ENCODE measurements around the gene PLAC8L1. TPM values are rescaled to one million over a fixed set of nuclear protein-coding genes. Genes with fewer than 3 reads are reported as not detected.

PLAC8L1 gene
- total RNA-seq, 1 donor from 2014 or later, result not detected

DNA sequence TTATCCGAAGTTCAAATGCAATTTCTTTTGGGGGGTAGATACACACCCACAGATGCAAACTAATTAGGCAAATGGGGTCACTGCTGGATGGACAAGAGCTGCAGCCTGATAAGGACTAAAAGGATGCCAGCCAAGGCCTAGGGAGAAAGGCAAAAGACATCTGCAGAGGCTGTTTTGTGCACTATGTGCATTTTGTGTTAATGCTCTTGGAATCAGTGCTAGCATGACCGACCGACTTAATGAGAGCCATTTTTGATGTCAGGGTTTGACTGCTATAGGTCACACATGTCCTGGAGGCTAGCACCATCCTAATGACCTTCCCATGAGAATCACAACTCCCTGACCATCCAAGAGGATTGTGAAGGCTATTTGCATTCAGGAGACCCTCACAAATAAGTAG lies 34.6 kb downstream of the PLAC8L1 start:
- Histone ChIP-seq H3K9ac (ENCODE audit: low read depth in 1 of 3, low read length in 3 of 3) (no peak overlapping the region), H3K9me3 (ENCODE audit: control insufficient read depth in 3 of 3, low read length in 3 of 3) (no peaks in the 10 kb centered on the region), H3K27ac (ENCODE audit: low read depth, low read length) (no peak overlapping the region), H3K36me3 (ENCODE audit: control insufficient read depth in 3 of 3, insufficient read depth in 3 of 3, low read length in 3 of 3) (peaks cover 0 to 2% (median 0%) of the 10 kb centered on the region in 3 donors), H3K4me3 (ENCODE audit: low read length in 3 of 3) (no peak overlapping the region), H3K4me1 (ENCODE audit: control insufficient read depth in 3 of 3, insufficient read depth in 3 of 3, low read length in 3 of 3) (peaks cover 2 to 11% (median 5%) of the 10 kb centered on the region in 3 donors), H3K27me3 (ENCODE audit: control insufficient read depth in 3 of 3, insufficient read depth in 3 of 3, low read length in 3 of 3) (no peaks in the 10 kb centered on the region)

DNA sequence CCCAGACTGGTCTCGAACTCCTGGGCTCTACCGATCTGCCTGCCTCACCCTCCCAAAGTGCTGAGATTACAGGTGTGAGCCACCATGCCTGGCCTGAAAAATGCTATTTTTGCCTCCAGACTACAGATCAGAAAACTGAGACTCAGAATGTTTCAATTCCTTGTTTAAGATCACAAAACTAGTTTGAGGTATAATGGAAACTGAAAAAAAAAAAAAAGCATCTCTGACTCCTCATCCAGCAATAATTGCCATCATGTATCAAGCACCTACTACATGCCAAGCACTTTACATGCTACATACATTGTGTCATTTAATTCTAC lies 35.6 kb downstream of the PLAC8L1 start:
- Histone ChIP-seq H3K9me3 (ENCODE audit: control insufficient read depth in 3 of 3, low read length in 3 of 3) (no peaks in the 10 kb centered on the region), H3K27me3 (ENCODE audit: control insufficient read depth in 3 of 3, insufficient read depth in 3 of 3, low read length in 3 of 3) (no peaks in the 10 kb centered on the region), H3K9ac (ENCODE audit: low read depth in 1 of 3, low read length in 3 of 3) (no peak overlapping the region), H3K27ac (ENCODE audit: low read depth, low read length) (no peak overlapping the region), H3K4me1 (ENCODE audit: control insufficient read depth in 3 of 3, insufficient read depth in 3 of 3, low read length in 3 of 3) (peaks cover 2 to 11% (median 5%) of the 10 kb centered on the region in 3 donors), H3K4me3 (ENCODE audit: low read length in 3 of 3) (no peak overlapping the region), H3K36me3 (ENCODE audit: control insufficient read depth in 3 of 3, insufficient read depth in 3 of 3, low read length in 3 of 3) (peaks cover 0 to 4% (median 0%) of the 10 kb centered on the region in 3 donors)

DNA sequence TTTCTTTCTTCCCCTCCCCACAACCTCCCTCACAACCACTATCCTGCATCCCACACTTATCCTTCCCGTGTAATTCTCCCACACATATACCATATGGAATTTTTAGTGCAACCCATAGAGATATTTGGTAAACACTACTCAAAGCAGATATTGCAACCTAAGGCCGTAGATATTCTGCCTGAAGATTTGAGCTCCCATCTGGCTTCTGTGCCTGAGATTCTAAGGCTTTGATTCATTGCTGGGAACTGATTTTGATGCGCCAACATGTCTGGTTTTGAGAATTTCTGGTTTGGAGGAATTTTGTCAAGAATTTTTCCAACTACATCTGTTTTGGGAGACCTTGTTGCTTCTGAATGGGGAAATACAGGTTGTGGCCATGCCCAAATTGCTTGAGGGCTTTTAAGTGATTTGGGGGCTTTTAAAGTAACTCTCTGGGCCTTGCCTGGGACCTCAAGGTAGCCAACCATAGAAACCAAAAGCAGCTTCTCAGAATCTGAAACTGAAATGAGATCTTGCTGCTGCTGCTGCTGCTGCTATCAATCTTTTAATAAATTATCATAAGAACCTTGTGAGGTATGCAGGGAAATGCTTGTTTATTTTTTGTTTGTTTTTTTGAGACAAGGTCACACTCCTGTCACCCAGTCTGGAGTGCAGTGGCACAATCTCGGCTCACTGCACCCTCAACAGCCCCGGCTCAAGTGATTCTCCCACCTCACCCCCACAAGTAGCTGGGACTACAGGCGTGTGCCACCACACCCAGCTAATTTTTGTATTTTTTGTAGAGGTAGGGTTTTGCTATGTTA lies 36.2 kb downstream of the PLAC8L1 start:
- H3K27ac ChIP-seq (ENCODE audit: low read depth, low read length), result no peak overlapping the region
- H3K36me3 ChIP-seq (ENCODE audit: control insufficient read depth in 3 of 3, insufficient read depth in 3 of 3, low read length in 3 of 3), result peaks cover 0 to 4% (median 0%) of the 10 kb centered on the region in 3 donors
- no peak overlapping the region for H3K4me3 ChIP-seq (ENCODE audit: low read length in 3 of 3)
- peaks cover 2 to 11% (median 5%) of the 10 kb centered on the region in 3 donors for H3K4me1 ChIP-seq (ENCODE audit: control insufficient read depth in 3 of 3, insufficient read depth in 3 of 3, low read length in 3 of 3)
- no peak overlapping the region for H3K9ac ChIP-seq (ENCODE audit: low read depth in 1 of 3, low read length in 3 of 3)
- H3K27me3 ChIP-seq (ENCODE audit: control insufficient read depth in 3 of 3, insufficient read depth in 3 of 3, low read length in 3 of 3), result no peaks in the 10 kb centered on the region
- no peaks in the 10 kb centered on the region for H3K9me3 ChIP-seq (ENCODE audit: control insufficient read depth in 3 of 3, low read length in 3 of 3)

DNA sequence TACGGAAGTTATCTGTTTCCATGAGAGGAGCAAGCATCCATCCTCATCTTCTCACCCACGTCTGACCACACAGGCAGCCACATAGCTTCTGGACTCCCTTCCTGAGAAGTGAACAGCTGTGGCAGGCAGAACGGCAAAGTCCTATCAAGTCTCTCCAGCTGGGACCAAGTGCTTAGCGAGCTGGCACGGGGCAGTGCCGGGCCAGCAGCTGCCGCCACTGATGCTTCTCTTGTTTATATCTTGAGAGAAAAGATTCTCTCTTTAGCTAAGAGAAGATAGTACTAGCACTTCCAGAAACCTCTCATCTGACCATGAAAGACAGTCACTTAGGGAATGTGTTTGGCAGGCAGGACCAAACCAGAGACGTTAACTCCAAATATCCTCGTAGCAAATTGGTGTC lies 37.2 kb downstream of the PLAC8L1 start:
- Histone ChIP-seq H3K4me1 (ENCODE audit: control insufficient read depth in 3 of 3, insufficient read depth in 3 of 3, low read length in 3 of 3) (peaks cover 2 to 11% (median 5%) of the 10 kb centered on the region in 3 donors), H3K4me3 (ENCODE audit: low read length in 3 of 3) (no peak overlapping the region), H3K9ac (ENCODE audit: low read depth in 1 of 3, low read length in 3 of 3) (no peak overlapping the region), H3K27ac (ENCODE audit: low read depth, low read length) (peak overlapping the region; percentile 9), H3K9me3 (ENCODE audit: control insufficient read depth in 3 of 3, low read length in 3 of 3) (no peaks in the 10 kb centered on the region), H3K36me3 (ENCODE audit: control insufficient read depth in 3 of 3, insufficient read depth in 3 of 3, low read length in 3 of 3) (peaks cover 0 to 4% (median 0%) of the 10 kb centered on the region in 3 donors), H3K27me3 (ENCODE audit: control insufficient read depth in 3 of 3, insufficient read depth in 3 of 3, low read length in 3 of 3) (no peaks in the 10 kb centered on the region)

DNA sequence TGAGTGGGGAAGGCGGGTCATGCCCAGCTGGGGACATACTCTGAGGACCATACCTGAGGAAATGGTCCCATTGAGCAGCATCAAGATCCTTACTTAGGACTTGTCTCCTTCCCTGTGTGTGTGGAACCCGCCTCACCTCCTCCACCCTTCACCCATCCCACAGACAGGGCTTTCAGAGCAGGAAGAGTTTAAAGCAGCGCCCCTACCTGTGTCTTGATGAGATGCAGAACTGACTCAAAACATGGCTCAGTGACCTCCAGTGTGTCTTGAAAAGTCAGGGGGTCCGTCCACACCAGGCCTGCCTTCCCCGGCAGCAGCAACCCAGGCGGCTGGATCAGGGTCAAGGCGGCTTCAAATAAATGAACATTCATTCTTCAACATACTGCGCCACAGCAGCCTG lies 38.4 kb downstream of the PLAC8L1 start:
- Histone ChIP-seq H3K36me3 (ENCODE audit: control insufficient read depth in 3 of 3, insufficient read depth in 3 of 3, low read length in 3 of 3) (peaks cover 6 to 9% (median 9%) of the 10 kb centered on the region in 3 donors), H3K4me3 (ENCODE audit: low read length in 3 of 3) (no peak overlapping the region), H3K27ac (ENCODE audit: low read depth, low read length) (no peak overlapping the region), H3K27me3 (ENCODE audit: control insufficient read depth in 3 of 3, insufficient read depth in 3 of 3, low read length in 3 of 3) (no peaks in the 10 kb centered on the region), H3K9ac (ENCODE audit: low read depth in 1 of 3, low read length in 3 of 3) (no peak overlapping the region), H3K9me3 (ENCODE audit: control insufficient read depth in 3 of 3, low read length in 3 of 3) (no peaks in the 10 kb centered on the region), H3K4me1 (ENCODE audit: control insufficient read depth in 3 of 3, insufficient read depth in 3 of 3, low read length in 3 of 3) (peaks cover 2 to 11% (median 5%) of the 10 kb centered on the region in 3 donors)

DNA sequence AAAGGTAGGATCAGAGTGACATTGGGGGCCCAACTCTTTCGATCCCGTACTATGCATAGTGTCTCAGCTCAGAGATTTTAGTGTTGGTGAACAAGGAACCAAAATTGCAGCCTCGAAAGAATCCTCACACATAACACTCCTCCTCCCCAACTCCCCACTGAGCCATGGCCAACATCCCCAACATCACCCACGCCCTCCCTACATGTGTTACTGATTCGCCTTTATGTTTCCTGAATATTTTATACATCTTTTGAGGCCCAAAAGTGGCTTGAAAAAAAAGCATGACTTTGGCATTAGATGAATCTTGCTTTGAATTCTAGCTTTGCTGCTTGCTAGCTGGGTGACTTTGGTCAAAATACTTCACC lies 45.2 kb downstream of the PLAC8L1 start:
- Histone ChIP-seq H3K27me3 (ENCODE audit: control insufficient read depth in 3 of 3, insufficient read depth in 3 of 3, low read length in 3 of 3) (no peaks in the 10 kb centered on the region), H3K4me3 (ENCODE audit: low read length in 3 of 3) (no peak overlapping the region), H3K4me1 (ENCODE audit: control insufficient read depth in 3 of 3, insufficient read depth in 3 of 3, low read length in 3 of 3) (no peaks in the 10 kb centered on the region), H3K9ac (ENCODE audit: low read depth in 1 of 3, low read length in 3 of 3) (no peak overlapping the region), H3K27ac (ENCODE audit: low read depth, low read length) (no peak overlapping the region), H3K36me3 (ENCODE audit: control insufficient read depth in 3 of 3, insufficient read depth in 3 of 3, low read length in 3 of 3) (peaks cover 9 to 37% (median 26%) of the 10 kb centered on the region in 3 donors), H3K9me3 (ENCODE audit: control insufficient read depth in 3 of 3, low read length in 3 of 3) (no peaks in the 10 kb centered on the region)

DNA sequence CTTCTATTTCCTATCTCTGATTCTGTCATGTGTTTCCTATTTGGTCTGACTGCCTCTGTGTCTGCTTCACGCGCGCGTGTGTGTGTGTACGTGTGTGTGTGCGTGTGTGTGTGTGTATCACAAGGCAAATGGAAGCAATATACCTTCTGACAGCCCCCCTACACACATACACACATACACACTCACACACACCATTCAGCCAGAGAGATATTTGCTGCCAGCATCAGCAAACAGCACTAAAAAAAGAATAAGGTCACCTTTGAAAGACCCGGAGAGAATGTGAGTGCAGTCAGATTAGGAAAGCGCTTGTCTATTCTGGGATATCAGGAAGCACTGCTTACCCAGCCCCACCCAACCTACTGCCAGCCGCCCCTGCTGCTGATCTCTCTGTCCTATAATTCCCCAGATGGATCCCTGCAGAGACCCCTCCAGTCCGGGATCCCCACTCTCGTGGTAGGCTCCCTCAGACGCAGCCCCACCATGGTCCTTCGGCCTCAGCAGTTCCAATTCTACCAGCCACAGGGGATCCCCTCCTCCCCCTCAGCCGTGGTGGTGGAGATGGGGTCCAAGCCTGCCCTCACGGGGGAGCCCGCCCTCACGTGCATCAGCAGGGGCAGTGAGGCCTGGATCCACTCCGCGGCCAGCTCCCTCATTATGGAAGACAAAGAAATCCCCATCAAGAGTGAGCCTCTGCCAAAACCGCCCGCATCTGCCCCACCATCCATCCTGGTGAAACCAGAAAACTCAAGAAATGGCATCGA lies 45.7 kb downstream of the PLAC8L1 start:
- no peak overlapping the region for H3K9ac ChIP-seq (ENCODE audit: low read depth in 1 of 3, low read length in 3 of 3)
- peak overlapping the region in 1 of 3 donors; percentile 12 for H3K4me3 ChIP-seq (ENCODE audit: low read length in 3 of 3)
- no peaks in the 10 kb centered on the region for H3K27me3 ChIP-seq (ENCODE audit: control insufficient read depth in 3 of 3, insufficient read depth in 3 of 3, low read length in 3 of 3)
- H3K27ac ChIP-seq (ENCODE audit: low read depth, low read length), result peak overlapping the region; percentile 21
- no peaks in the 10 kb centered on the region for H3K9me3 ChIP-seq (ENCODE audit: control insufficient read depth in 3 of 3, low read length in 3 of 3)
- H3K4me1 ChIP-seq (ENCODE audit: control insufficient read depth in 3 of 3, insufficient read depth in 3 of 3, low read length in 3 of 3), result no peaks in the 10 kb centered on the region
- H3K36me3 ChIP-seq (ENCODE audit: control insufficient read depth in 3 of 3, insufficient read depth in 3 of 3, low read length in 3 of 3), result peaks cover 9 to 37% (median 26%) of the 10 kb centered on the region in 3 donors

DNA sequence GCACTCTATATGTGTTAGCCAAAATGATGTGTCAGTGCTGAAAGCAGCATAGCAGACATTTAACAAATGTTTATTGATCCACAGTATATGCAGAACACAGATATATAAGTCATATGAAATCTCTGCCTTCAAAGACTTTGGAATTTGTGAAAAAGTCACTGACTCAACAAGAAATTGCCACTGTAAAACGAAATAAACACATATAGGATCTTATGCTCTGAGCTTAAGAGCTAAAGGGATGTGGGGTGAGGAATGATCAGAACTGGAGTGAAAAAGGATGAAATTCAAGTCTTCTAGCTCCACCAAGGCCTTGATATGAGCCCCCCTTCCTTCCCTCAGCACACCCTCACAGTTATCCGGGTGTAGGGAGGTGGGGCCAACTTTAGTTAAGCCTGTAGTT lies 49.9 kb downstream of the PLAC8L1 start:
- Histone ChIP-seq H3K27me3 (ENCODE audit: control insufficient read depth in 3 of 3, insufficient read depth in 3 of 3, low read length in 3 of 3) (no peaks in the 10 kb centered on the region), H3K9me3 (ENCODE audit: control insufficient read depth in 3 of 3, low read length in 3 of 3) (no peaks in the 10 kb centered on the region)

DNA sequence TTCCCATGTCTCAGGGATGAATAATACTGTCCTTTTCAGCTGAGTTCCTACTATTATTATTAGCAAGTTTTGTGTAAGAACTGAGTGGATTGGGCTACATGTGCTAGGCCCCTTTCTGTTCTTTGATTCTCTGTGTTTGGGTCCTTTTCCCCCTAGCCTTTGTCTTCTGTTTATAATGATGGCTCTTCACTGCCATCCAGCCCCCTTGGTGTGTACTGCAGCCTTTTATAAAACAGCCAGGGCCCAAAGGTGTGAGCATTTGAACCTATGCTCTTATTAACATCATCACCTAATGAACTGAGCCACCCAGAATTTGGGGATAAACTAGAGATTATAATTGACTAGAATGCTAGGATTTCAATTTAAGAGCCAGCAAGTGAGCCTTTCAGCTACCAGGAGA lies 52.6 kb downstream of the PLAC8L1 start:
- Histone ChIP-seq H3K9me3 (ENCODE audit: control insufficient read depth in 3 of 3, low read length in 3 of 3) (no peaks in the 10 kb centered on the region), H3K27me3 (ENCODE audit: control insufficient read depth in 3 of 3, insufficient read depth in 3 of 3, low read length in 3 of 3) (no peaks in the 10 kb centered on the region), H3K9ac (ENCODE audit: low read depth in 1 of 3, low read length in 3 of 3) (no peak overlapping the region), H3K4me1 (ENCODE audit: control insufficient read depth in 3 of 3, insufficient read depth in 3 of 3, low read length in 3 of 3) (peaks cover 0 to 7% (median 2%) of the 10 kb centered on the region in 3 donors), H3K4me3 (ENCODE audit: low read length in 3 of 3) (no peak overlapping the region), H3K27ac (ENCODE audit: low read depth, low read length) (no peak overlapping the region), H3K36me3 (ENCODE audit: control insufficient read depth in 3 of 3, insufficient read depth in 3 of 3, low read length in 3 of 3) (peaks cover 0 to 17% (median 10%) of the 10 kb centered on the region in 3 donors)

More for the DNA sequence above, 49.9 kb downstream of the PLAC8L1 start:
- H3K27ac ChIP-seq (ENCODE audit: low read depth, low read length), result no peak overlapping the region
- no peak overlapping the region for H3K9ac ChIP-seq (ENCODE audit: low read depth in 1 of 3, low read length in 3 of 3)
- H3K4me3 ChIP-seq (ENCODE audit: low read length in 3 of 3), result no peak overlapping the region
- peaks cover 3 to 28% (median 15%) of the 10 kb centered on the region in 3 donors for H3K36me3 ChIP-seq (ENCODE audit: control insufficient read depth in 3 of 3, insufficient read depth in 3 of 3, low read length in 3 of 3)
- no peaks in the 10 kb centered on the region for H3K4me1 ChIP-seq (ENCODE audit: control insufficient read depth in 3 of 3, insufficient read depth in 3 of 3, low read length in 3 of 3)

DNA sequence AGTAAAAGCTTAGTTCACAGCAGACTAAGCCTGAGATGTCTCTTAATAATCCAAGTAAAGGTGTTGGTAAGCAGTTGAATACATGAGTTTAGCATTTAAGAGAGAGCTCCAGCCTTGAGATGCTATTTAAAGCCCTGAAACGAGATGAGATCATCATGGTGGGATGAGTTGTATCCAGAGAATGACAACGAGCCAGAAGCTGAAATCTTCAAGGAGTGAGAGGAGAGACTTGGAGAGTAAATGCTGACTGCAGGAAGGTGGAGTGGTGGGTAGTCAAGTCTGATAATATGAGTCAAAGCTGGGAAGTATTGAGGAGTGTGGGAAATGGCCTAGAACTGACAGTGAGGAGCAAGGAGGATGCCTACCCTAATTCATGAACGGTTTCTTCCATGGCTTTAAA lies 53.7 kb downstream of the PLAC8L1 start:
- Histone ChIP-seq H3K4me1 (ENCODE audit: control insufficient read depth in 3 of 3, insufficient read depth in 3 of 3, low read length in 3 of 3) (peaks cover 0 to 12% (median 6%) of the 10 kb centered on the region in 3 donors), H3K9ac (ENCODE audit: low read depth in 1 of 3, low read length in 3 of 3) (no peak overlapping the region), H3K36me3 (ENCODE audit: control insufficient read depth in 3 of 3, insufficient read depth in 3 of 3, low read length in 3 of 3) (peaks cover 0 to 17% (median 10%) of the 10 kb centered on the region in 3 donors), H3K27ac (ENCODE audit: low read depth, low read length) (no peak overlapping the region), H3K27me3 (ENCODE audit: control insufficient read depth in 3 of 3, insufficient read depth in 3 of 3, low read length in 3 of 3) (no peaks in the 10 kb centered on the region), H3K4me3 (ENCODE audit: low read length in 3 of 3) (no peak overlapping the region), H3K9me3 (ENCODE audit: control insufficient read depth in 3 of 3, low read length in 3 of 3) (no peaks in the 10 kb centered on the region)
